Body of pancreas (tissue), 4 donors: ENCODE data around the gene NUP210.

ENCODE experiments used
- POLR2A ChIP-seq, 3 donors: fragments of 450-650 bp; IDR thresholded peaks; one replicate each; pipeline ENCODE4 v1.6.1; 2016; ENCODE audit warnings: antibody characterized with exemption in 3 of 3, mild to moderate bottlenecking in 2 of 3
- TF ChIP-seq, protein P1 (sequence below), 7 experiments: fragments of 450-650 bp in 4 of 7; fragments of 200-600 bp in 3 of 7; sonication (generic) in 3 of 7; IDR thresholded peaks; one replicate each; pipeline ENCODE4 v1.5.1; 2016 to 2019; ENCODE audit warnings: antibody characterized with exemption in 7 of 7

DNA sequence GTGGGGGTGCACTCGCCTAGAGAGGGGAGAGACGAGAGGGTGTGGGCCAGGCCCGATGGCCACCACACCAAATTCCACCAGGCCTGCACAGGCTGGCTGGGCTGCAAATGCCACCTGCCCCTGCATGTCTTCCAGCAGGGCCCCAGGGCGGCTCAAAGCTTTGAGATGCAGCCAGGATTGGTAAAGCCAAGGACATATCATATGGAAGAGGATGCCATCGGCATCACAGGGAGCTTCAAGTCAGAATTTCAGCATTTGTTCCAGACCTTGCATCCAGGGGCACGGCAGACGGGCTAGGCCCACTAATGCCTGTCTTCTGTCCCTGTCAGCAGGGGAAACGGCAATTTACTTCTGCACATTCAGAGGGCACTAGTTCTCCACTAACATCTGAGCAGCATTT, 97.8 kb downstream of the NUP210 start:
- TF ChIP-seq, protein P1, sequence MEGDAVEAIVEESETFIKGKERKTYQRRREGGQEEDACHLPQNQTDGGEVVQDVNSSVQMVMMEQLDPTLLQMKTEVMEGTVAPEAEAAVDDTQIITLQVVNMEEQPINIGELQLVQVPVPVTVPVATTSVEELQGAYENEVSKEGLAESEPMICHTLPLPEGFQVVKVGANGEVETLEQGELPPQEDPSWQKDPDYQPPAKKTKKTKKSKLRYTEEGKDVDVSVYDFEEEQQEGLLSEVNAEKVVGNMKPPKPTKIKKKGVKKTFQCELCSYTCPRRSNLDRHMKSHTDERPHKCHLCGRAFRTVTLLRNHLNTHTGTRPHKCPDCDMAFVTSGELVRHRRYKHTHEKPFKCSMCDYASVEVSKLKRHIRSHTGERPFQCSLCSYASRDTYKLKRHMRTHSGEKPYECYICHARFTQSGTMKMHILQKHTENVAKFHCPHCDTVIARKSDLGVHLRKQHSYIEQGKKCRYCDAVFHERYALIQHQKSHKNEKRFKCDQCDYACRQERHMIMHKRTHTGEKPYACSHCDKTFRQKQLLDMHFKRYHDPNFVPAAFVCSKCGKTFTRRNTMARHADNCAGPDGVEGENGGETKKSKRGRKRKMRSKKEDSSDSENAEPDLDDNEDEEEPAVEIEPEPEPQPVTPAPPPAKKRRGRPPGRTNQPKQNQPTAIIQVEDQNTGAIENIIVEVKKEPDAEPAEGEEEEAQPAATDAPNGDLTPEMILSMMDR (IDR thresholded peaks at IDR 0.05): no peak
- TF ChIP-seq POLR2A (IDR thresholded peaks at IDR 0.05): no peak
